ENCODE measurements around the gene TSPOAP1.

TSPOAP1 gene

GRCh38 chr17:58268326-58268725 is 60.3 kb downstream of the TSPOAP1 start:
- no peak for TF ChIP-seq PATZ1 (CRISPR knock-in tag; IDR thresholded peaks at IDR 0.05; ENCODE audit: borderline replicate concordance)
- TF ChIP-seq TOX (CRISPR knock-in tag; IDR thresholded peaks at IDR 0.05; ENCODE audit: borderline replicate concordance), result no peak
- TF ChIP-seq POU6F1 (CRISPR knock-in tag; IDR thresholded peaks at IDR 0.05; ENCODE audit: borderline replicate concordance, low read depth), result no peak
- no peak for TF ChIP-seq CREB5 (CRISPR knock-in tag; IDR thresholded peaks at IDR 0.05; ENCODE audit: low read depth)
- TF ChIP-seq SNAI2 (CRISPR knock-in tag; IDR thresholded peaks at IDR 0.05), result no peak
- no peak for TF ChIP-seq BACH2 (CRISPR knock-in tag; IDR thresholded peaks at IDR 0.05; ENCODE audit: borderline replicate concordance)
- no peak for TF ChIP-seq RARB (CRISPR knock-in tag; IDR thresholded peaks at IDR 0.05)
- no peak for TF ChIP-seq PPARA (CRISPR knock-in tag; IDR thresholded peaks at IDR 0.05; ENCODE audit: borderline replicate concordance)
- no peak for TF ChIP-seq ZNF565 (CRISPR knock-in tag; conservative IDR thresholded peaks at IDR 0.05; ENCODE audit: low read depth)
- TF ChIP-seq ZC3H10 (CRISPR knock-in tag; IDR thresholded peaks at IDR 0.05), result no peak
- TF ChIP-seq ZNF8 (CRISPR knock-in tag; IDR thresholded peaks at IDR 0.05), result no peak
- no peak for TF ChIP-seq ARNTL (CRISPR knock-in tag; IDR thresholded peaks at IDR 0.05; ENCODE audit: borderline replicate concordance, low read depth)
- TF ChIP-seq ZNF70 (CRISPR knock-in tag; IDR thresholded peaks at IDR 0.05), result no peak
- no peak for TF ChIP-seq TSHZ2 (CRISPR knock-in tag; IDR thresholded peaks at IDR 0.05)
- TF ChIP-seq OSR1 (CRISPR knock-in tag; IDR thresholded peaks at IDR 0.05), result no peak
- TF ChIP-seq CSRNP3 (CRISPR knock-in tag; IDR thresholded peaks at IDR 0.05), result no peak
- no peak for TF ChIP-seq ZFP3 (CRISPR knock-in tag; IDR thresholded peaks at IDR 0.05)
- TF ChIP-seq ESRRG (CRISPR knock-in tag; IDR thresholded peaks at IDR 0.05), result no peak
- no peak for ATAC-seq

- TF ChIP-seq TOX (CRISPR knock-in tag; IDR thresholded peaks at IDR 0.05; ENCODE audit: borderline replicate concordance), result no peak
- no peak for TF ChIP-seq CSDC2 (CRISPR knock-in tag; IDR thresholded peaks at IDR 0.05)
- TF ChIP-seq ZNF565 (CRISPR knock-in tag; conservative IDR thresholded peaks at IDR 0.05; ENCODE audit: low read depth), result no peak
- no peak for TF ChIP-seq TCF4 (CRISPR knock-in tag; IDR thresholded peaks at IDR 0.05; ENCODE audit: borderline replicate concordance)
- no peak for TF ChIP-seq ZNF8 (CRISPR knock-in tag; IDR thresholded peaks at IDR 0.05)
- TF ChIP-seq PATZ1 (CRISPR knock-in tag; IDR thresholded peaks at IDR 0.05; ENCODE audit: borderline replicate concordance), result no peak
- no peak for TF ChIP-seq CREB5 (CRISPR knock-in tag; IDR thresholded peaks at IDR 0.05; ENCODE audit: low read depth)
- no peak for TF ChIP-seq SNAI2 (CRISPR knock-in tag; IDR thresholded peaks at IDR 0.05)
- no peak for TF ChIP-seq OSR1 (CRISPR knock-in tag; IDR thresholded peaks at IDR 0.05)
- TF ChIP-seq POU6F1 (CRISPR knock-in tag; IDR thresholded peaks at IDR 0.05; ENCODE audit: borderline replicate concordance, low read depth), result no peak
- no peak for TF ChIP-seq ZNF70 (CRISPR knock-in tag; IDR thresholded peaks at IDR 0.05)
- TF ChIP-seq ESRRG (CRISPR knock-in tag; IDR thresholded peaks at IDR 0.05), result no peak
- ATAC-seq, result no peak
These were observed 61.0 kb downstream of the TSPOAP1 start for GRCh38 chr17:58267347-58268324.
